HG03354 (cell line): ENCODE data around the gene P2RX2.

Experiments used
- ATAC-seq: cut with Tn5 transposase; IDR thresholded peaks from one replicate; pipeline ENCODE4 v1.9.1; 2021; ENCODE audit warnings: mild to moderate bottlenecking; ENCODE audit not compliant: unreplicated experiment, poor library complexity, severe bottlenecking

P2RX2 gene

GRCh38 chr12:132618683-132619043, at the start of gene P2RX2:
Gene P2RX2 (plus strand): TSS chr12:132618776. CDS start chr12:132618817, 41 bp downstream.
- no peak for ATAC-seq

DNA sequence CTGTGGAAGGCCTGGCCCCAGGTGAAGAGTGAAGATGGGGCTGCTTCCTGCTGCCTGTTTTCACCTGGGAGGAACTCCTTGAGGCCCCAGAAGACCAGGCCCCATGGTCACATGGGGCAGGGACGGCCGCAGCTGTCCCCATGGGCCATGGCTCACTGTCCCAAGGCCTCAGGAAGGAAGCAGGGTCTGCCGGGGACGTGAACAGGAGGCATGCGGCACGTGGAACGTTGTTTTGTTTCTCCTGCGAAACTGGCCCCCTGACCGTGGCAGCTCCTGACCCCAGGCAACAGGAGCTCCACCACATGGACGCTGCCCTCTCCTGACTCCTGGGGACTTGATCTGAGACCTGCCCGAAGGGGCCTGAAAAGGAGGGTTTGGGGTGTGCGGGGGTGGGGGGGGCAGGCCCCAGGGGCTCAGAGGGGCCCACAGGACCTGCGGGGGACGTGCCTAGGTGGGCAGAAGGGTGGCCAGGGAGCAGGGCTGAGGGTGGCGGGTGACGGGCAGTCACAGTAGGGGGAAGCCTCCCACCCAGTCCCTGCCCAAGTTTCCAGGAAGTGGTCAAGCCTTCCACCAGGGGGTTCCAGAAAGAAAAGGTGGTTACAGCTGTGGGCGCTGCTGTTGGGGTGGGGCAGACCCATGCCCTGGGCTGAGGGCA, 49.6 kb upstream of the P2RX2 start:
- no peak for ATAC-seq

- no peak for ATAC-seq
Measured at GRCh38 chr12:132569856-132570480, 48.6 kb upstream of the P2RX2 start.

GRCh38 chr12:132570635-132571034, 47.9 kb upstream of the P2RX2 start:
- no peak for ATAC-seq

GRCh38 chr12:132571051-132571450, 47.5 kb upstream of the P2RX2 start:
- ATAC-seq = no peak

DNA sequence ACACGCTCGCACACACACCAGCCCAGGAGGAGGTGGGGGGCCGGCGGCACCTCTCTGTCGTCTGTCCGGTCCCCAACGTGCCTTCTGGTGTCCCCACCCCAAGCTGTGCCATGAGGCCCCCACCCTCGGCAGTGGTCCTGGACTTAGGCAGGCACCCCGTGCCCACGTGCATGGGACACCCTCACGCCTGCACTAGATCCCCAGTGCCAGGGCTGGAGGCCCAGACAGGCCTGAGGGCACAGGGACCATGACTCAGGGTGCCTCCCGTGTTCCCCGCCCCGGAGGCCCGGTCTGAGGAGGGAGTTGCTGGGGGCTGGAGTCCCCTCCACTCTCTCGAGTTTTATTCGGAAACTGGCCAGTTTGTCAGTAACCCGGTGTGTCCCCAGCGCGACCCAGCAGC, 47.0 kb upstream of the P2RX2 start:
- ATAC-seq = no peak

- no peak for ATAC-seq
Measured at GRCh38 chr12:132572106-132572505, 46.5 kb upstream of the P2RX2 start.

GRCh38 chr12:132572801-132573760, 45.5 kb upstream of the P2RX2 start:
- no peak for ATAC-seq

GRCh38 chr12:132574271-132574996, 44.1 kb upstream of the P2RX2 start:
- no peak for ATAC-seq

DNA sequence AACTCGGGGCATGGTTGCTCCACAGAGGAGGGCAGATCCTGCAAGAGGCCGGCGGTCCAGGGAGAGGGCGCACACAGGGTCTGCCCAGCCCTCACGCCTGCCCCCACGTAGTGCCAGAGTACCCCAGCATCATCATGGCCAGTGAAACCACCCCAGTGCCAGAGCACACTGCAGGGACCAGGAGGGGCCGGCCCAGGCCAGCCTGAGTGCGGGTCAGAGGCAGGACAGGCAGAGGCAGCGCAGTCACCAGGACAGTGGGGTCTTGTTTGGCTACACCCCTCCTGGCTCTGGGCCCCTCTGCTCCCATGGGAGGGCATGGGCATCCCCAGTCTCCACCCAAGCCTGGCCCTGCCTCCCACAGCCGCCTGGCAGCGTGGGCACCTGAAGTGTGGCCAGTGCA, 42.9 kb upstream of the P2RX2 start:
- no peak for ATAC-seq

DNA sequence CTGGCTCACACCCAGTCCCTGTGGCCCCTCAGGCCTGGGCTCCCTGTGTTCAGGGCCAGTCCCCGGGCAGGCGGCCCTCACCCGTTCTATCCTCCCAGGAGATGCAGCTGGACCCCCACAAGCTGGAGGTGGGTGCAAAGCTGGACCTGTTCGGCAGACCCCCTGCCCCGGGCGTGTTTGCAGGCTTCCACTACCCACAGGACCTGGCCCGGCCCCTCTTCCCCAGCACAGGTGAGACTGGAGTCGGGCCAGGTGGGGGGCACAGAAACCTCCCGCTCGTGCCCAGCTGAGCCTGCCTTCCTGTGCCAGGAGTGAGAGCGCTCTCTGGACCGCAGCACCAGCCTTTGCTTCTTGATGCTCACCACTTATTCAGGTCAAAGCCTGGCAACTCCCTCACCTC, 41.9 kb upstream of the P2RX2 start:
- no peak for ATAC-seq

- ATAC-seq = no peak
Measured at GRCh38 chr12:132577191-132577920, 41.2 kb upstream of the P2RX2 start.

GRCh38 chr12:132578118-132578517, 40.5 kb upstream of the P2RX2 start:
- no peak for ATAC-seq

DNA sequence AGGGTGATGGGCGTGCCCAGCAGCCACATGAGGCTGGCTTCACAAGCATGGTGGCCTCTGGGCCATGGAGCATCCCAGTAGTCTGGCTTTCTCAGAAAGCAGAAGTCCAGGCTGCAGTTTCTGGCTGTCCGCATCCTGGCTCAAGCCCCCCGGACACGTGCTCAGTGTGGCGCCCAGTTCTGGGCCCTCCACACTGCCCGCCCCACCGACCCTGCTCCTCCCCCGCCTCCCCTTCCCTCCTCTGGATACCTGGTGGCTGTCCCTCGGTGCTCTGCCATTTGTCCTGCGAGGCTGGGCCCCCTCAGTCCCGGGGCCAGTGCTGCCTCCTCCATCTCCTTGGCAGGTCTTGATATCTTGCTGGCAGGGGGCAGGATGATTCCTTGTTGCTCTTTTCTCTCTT, 39.8 kb upstream of the P2RX2 start:
- ATAC-seq = no peak

GRCh38 chr12:132579744-132580143, 38.8 kb upstream of the P2RX2 start:
- ATAC-seq = no peak

GRCh38 chr12:132580701-132581292, 37.8 kb upstream of the P2RX2 start:
- ATAC-seq = no peak

GRCh38 chr12:132581348-132582057, 37.1 kb upstream of the P2RX2 start:
- no peak for ATAC-seq

DNA sequence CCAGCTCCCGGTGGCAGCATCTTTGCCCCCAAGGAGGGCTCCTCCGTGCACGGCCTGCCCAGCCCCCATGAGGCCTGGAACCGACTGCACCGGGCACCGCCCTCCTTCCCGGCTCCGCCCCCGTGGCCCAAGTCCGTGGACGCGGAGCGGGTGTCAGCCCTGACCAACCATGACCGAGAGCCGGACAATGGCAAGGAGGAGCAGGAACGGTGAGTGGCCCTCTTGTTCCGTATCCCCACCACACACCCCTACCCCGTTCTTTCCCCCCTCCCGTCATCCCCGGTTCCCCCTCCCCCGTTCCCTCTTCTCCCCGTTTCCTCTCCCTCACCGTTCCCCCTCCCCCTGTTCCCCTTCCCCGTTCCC, 36.5 kb upstream of the P2RX2 start:
- no peak for ATAC-seq
